K562 (cell line): ENCODE measurements around the gene TMEM222. TPM values are rescaled to one million over a fixed set of nuclear protein-coding genes. Genes with fewer than 3 reads are reported as not detected.
A peak's percentile ranks its signal among the peaks of the same experiment; 100 is the strongest.

ENCODE experiments used
- BRD4 ChIP-seq: fragments of 200-600 bp; sonication (generic); IDR thresholded peaks from 2 replicates; pipeline ENCODE4 v1.6.1; 2017; ENCODE audit warnings: inconsistent platforms
- CBX8 ChIP-seq: fragments of 200-600 bp; sonication (generic); IDR thresholded peaks from 2 replicates; pipeline ENCODE4 v1.6.1; 2012; ENCODE audit warnings: borderline replicate concordance, mixed run types, low read depth, mild to moderate bottlenecking, moderate library complexity, mixed read lengths, low read length, control low read depth, inconsistent platforms; ENCODE audit not compliant: poor library complexity, severe bottlenecking; ENCODE audit errors: extremely low read depth
- CSDE1 ChIP-seq, 2 experiments: fragments of 450-650 bp; IDR thresholded peaks; 2 replicates each; pipeline ENCODE4 v1.6.1; 2016; ENCODE audit warnings: mild to moderate bottlenecking in 1 of 2
- CXXC5 ChIP-seq: fragments of 250-450 bp; sonication (Bioruptor Pico); IDR thresholded peaks from 2 replicates; pipeline ENCODE4 v1.8.0; 2022; ENCODE audit warnings: inconsistent platforms, mild to moderate bottlenecking, moderate library complexity
- EP400 ChIP-seq: fragments of 450-650 bp; IDR thresholded peaks from 2 replicates; pipeline ENCODE4 v1.6.1; 2017; ENCODE audit warnings: antibody characterized with exemption, mild to moderate bottlenecking, moderate library complexity
- FIP1L1 ChIP-seq: fragments of 200-400 bp; formaldehyde crosslinking; IDR thresholded peaks from 2 replicates; pipeline ENCODE4 v1.6.1; 2018; ENCODE audit warnings: mild to moderate bottlenecking, low read depth, low read length; ENCODE audit not compliant: poor library complexity, severe bottlenecking
- FUS ChIP-seq: fragments of 200-400 bp; formaldehyde crosslinking; optimal IDR thresholded peaks from 2 replicates; pipeline ENCODE3; 2017; ENCODE audit warnings: low read depth, low read length
- HOXB6 ChIP-seq: fragments of 250-450 bp; sonication (Bioruptor Pico); IDR thresholded peaks from 2 replicates; pipeline ENCODE4 v1.5.1; 2022; ENCODE audit warnings: mild to moderate bottlenecking, borderline replicate concordance
- MAZ ChIP-seq, 2 experiments: fragments of 450-650 bp in 1 of 2; sonication (generic) in 1 of 2; formaldehyde crosslinking; IDR thresholded peaks in 1 of 2; conservative IDR thresholded peaks in 1 of 2; 2 replicates each; pipeline versions ENCODE4 v1.4.0 to v1.5.0; 2020; ENCODE audit warnings: mild to moderate bottlenecking in 1 of 2, missing genetic modification reagents in 1 of 2
- NEUROD1 ChIP-seq: fragments of 150-350 bp; IDR thresholded peaks from 2 replicates; pipeline ENCODE4 v1.6.1; 2014; ENCODE audit warnings: borderline replicate concordance, low read length, low read depth; ENCODE audit not compliant: partially characterized antibody
- NFIC ChIP-seq: fragments of 450-650 bp; IDR thresholded peaks from 2 replicates; pipeline ENCODE4 v1.6.1; 2017; ENCODE audit warnings: mild to moderate bottlenecking, inconsistent platforms
- NONO ChIP-seq, 2 experiments: fragments of 200-400 bp in 1 of 2; fragments of 450-650 bp in 1 of 2; formaldehyde crosslinking in 1 of 2; IDR thresholded peaks; 2 replicates each; pipeline ENCODE4 v1.6.1; 2017; ENCODE audit warnings: low read depth in 2 of 2, mild to moderate bottlenecking in 2 of 2, moderate library complexity in 2 of 2, low read length in 1 of 2
- NR3C1 ChIP-seq: sonication (generic); formaldehyde crosslinking; IDR thresholded peaks from 2 replicates; pipeline ENCODE4 v1.8.1; 2022; ENCODE audit warnings: missing genetic modification reagents
- NRF1 ChIP-seq, 2 experiments: fragments of 450-650 bp; IDR thresholded peaks in 1 of 2; conservative IDR thresholded peaks in 1 of 2; 2 replicates each; pipeline ENCODE4 v1.6.1; 2014; ENCODE audit warnings: mild to moderate bottlenecking in 2 of 2
- PHF8 ChIP-seq: fragments of 200-600 bp; sonication (generic); IDR thresholded peaks from 2 replicates; pipeline ENCODE4 v1.6.1; 2012; ENCODE audit warnings: mixed run types, mild to moderate bottlenecking, inconsistent platforms, low read length, moderate library complexity, borderline replicate concordance
- RBBP5 ChIP-seq: fragments of 200-600 bp; sonication (generic); IDR thresholded peaks from 2 replicates; pipeline ENCODE4 v1.6.1; 2012; ENCODE audit warnings: borderline replicate concordance, mild to moderate bottlenecking, low read length, control low read depth, inconsistent platforms; ENCODE audit not compliant: insufficient read depth, poor library complexity, severe bottlenecking
- SMAD4 ChIP-seq: fragments of 250-450 bp; sonication (Bioruptor Pico); conservative IDR thresholded peaks from 2 replicates; pipeline ENCODE4 v1.8.0; 2021; ENCODE audit warnings: inconsistent platforms, mild to moderate bottlenecking, moderate library complexity
- WHSC1 ChIP-seq: IDR thresholded peaks from one replicate; pipeline ENCODE4 v1.6.1; 2012; ENCODE audit warnings: low read length, control low read depth, inconsistent platforms
- ZEB2 ChIP-seq: fragments of 450-650 bp; IDR thresholded peaks from 2 replicates; pipeline ENCODE4 v1.6.1; 2016
- ZNF197 ChIP-seq: fragments of 200-800 bp; sonication (Bioruptor generic); IDR thresholded peaks from 2 replicates; pipeline ENCODE4 v1.6.1; 2016; ENCODE audit warnings: low read depth, missing genetic modification characterization, missing compliant biosample characterization
- ZNF592 ChIP-seq: fragments of 450-650 bp; IDR thresholded peaks from 2 replicates; pipeline ENCODE4 v1.6.1; 2017; ENCODE audit warnings: antibody characterized with exemption, mild to moderate bottlenecking
- polyA plus RNA-seq, 8 experiments: library from polyadenylated mRNA; depleted of rRNA in 4 of 8; stranded (reverse) in 5 of 8; unstranded in 3 of 8; fragments of >200 nt; fragmentation: Nextera tagmentation in 2 of 8; fragmentation: Illumina TruSeq in 1 of 8; extraction: Ambion mirVana in 2 of 8; extraction: Trizol in 1 of 8; gene quantifications; 2 replicates each; pipeline versions ENCODE4 v1.2.1 to v1.2.3, GENCODE V29; 2011 to 2014; ENCODE audit warnings: inconsistent platforms in 1 of 8, missing spikeins in 1 of 8
- total RNA-seq, 7 experiments: library from RNA; depleted of rRNA in 6 of 7; stranded (reverse); fragments of >200 nt in 6 of 7; fragmentation: Illumina TruSeq in 2 of 7; extraction: Trizol in 2 of 7; gene quantifications; 2 replicates each; pipeline versions ENCODE4 v1.2.1 to v1.2.3, GENCODE V29; 2011 to 2021; ENCODE audit warnings: low replicate concordance in 1 of 7

TMEM222 gene
- total and polyA plus RNA-seq, 9 of the 15 experiments (the other 6 are each of a cell fraction or from before 2014, with no cell fraction given) = 6.9 to 48.0 (median 32.8) TPM

- TF ChIP-seq BRD4 = no peak
- TF ChIP-seq FUS = no peak
- peak; percentile 41 for TF ChIP-seq FIP1L1
- peak; percentile 46; the same call in 1 of the 2 replicates for TF ChIP-seq ZNF592
- TF ChIP-seq NONO (IDR thresholded peaks at IDR 0.05; ENCODE audit: low read depth in 2 of 2, low read length in 1 of 2) = peak in 1 of 2 experiments; percentile 18; a peak in 1 of 4 replicates
- TF ChIP-seq CSDE1 (IDR thresholded peaks at IDR 0.05) = no peak
- peak; percentile 32 for TF ChIP-seq RBBP5
- no peak for TF ChIP-seq HOXB6
- TF ChIP-seq NEUROD1 = peak; percentile 92
- TF ChIP-seq NRF1 (conservative IDR thresholded peaks at IDR 0.05 in 1 of 2, IDR thresholded peaks at IDR 0.05 in 1 of 2) = 0 out of 4 replicates have a peak, but pooled peaks of 1 of the 2 experiments have one; percentile 17
- peak; percentile 39; the same call in 1 of the 2 replicates for TF ChIP-seq NR3C1 (CRISPR knock-in tag)
- TF ChIP-seq ZNF197 (CRISPR knock-in tag) = no peak
- peak; percentile 24; the same call in 1 of the 2 replicates for TF ChIP-seq SMAD4
- no peak for TF ChIP-seq WHSC1
- no peak for TF ChIP-seq EP400
- peak; percentile 21; the same call in 1 of the 2 replicates for TF ChIP-seq CXXC5
- TF ChIP-seq ZEB2 = peak; percentile 58; the same call in 1 of the 2 replicates
- TF ChIP-seq NFIC = no peak
- no peak for TF ChIP-seq MAZ (CRISPR knock-in tag; conservative IDR thresholded peaks at IDR 0.05 in 1 of 2, IDR thresholded peaks at IDR 0.05 in 1 of 2)
- TF ChIP-seq CBX8 = no peak
- 0 out of 2 replicates have a peak, but pooled peaks have one; percentile 9 for TF ChIP-seq PHF8
Observed at GRCh38 chr1:27348861-27349783, 27.2 kb downstream of the TMEM222 start (continued).
